Measurements from ENCODE around the gene EEF1A2.
A peak's percentile ranks its signal among the peaks of the same experiment; 100 is the strongest.
"Not testable (repeated sequence)": the region's sequence is repeated elsewhere in the genome, so short reads cannot be mapped to it uniquely, and the experiment has no call there.

The EEF1A2 gene

GRCh38 chr20:63519668-63520503, 21.0 kb upstream of the EEF1A2 start:
- Mint-ChIP-seq H3K27me3 (peaks cover 0 to 4% of the 10 kb centered on the region in 2 donors), H3K4me1 (peaks cover 16 to 38% of the 10 kb centered on the region in 2 donors), H3K27ac (peak overlapping the region; percentile 31), H3K9me3 (peaks cover 5 to 8% of the 10 kb centered on the region in 2 donors), H3K4me3 (peak overlapping the region; percentile 77 to 87), H3K36me3 (peaks cover 20 to 30% of the 10 kb centered on the region in 2 donors)
- ATAC-seq (replicated peaks) (peak; percentile 54 to 62), DNase-seq (no peak)

DNA sequence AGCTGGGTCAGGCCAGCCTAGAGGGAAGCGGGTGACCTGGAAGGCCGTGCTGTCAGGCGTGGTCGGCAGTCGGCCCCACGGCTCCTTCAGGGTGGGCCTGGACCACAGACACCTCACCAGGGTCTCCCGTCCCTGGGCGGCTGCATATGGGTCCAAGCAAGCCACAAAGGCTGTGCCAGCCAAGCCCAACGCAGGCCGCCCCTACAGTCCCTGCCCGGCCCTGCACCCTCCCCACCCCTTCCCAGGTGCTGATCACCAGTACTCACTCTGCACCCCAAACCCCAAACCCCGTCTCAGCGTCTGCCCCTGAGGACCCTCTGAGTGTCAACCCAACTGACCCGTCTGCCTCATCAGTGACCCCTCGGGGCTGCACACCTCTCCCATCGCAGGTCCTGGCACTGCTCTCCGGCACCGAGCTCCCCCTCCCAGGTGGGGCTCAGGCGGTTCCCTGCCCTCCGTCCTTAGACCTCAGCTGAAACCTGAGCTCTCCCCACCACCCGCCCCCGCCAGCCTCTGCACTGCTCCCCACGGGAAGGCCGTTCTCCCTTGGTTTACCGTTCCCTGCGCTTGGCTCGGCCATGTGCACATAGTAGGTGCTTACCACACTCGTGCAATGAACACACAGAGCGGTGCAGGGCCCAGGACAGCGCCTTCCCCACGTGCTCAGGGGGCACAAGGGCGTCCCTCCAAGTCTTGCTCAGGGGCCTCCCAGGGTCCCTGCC, 20.2 kb upstream of the EEF1A2 start:
- peaks cover 15 to 30% of the 10 kb centered on the region in 2 donors for H3K4me1 Mint-ChIP-seq
- H3K27me3 Mint-ChIP-seq, result peaks cover 0 to 4% of the 10 kb centered on the region in 2 donors
- H3K27ac Mint-ChIP-seq, result peak overlapping the region; percentile 25
- ATAC-seq (replicated peaks) (no peak), DNase-seq (no peak)
- peaks cover 8 to 10% of the 10 kb centered on the region in 2 donors for H3K9me3 Mint-ChIP-seq
- H3K4me3 Mint-ChIP-seq, result peak overlapping the region; percentile 77 to 87
- peaks cover 18 to 29% of the 10 kb centered on the region in 2 donors for H3K36me3 Mint-ChIP-seq

GRCh38 chr20:63518351-63518861, 19.5 kb upstream of the EEF1A2 start:
- Mint-ChIP-seq H3K4me1 (peaks cover 12 to 24% of the 10 kb centered on the region in 2 donors), H3K36me3 (peaks cover 11 to 23% of the 10 kb centered on the region in 2 donors), H3K27ac (no peak overlapping the region), H3K27me3 (peaks cover 3 to 6% of the 10 kb centered on the region in 2 donors), H3K9me3 (peaks cover 4 to 6% of the 10 kb centered on the region in 2 donors), H3K4me3 (no peak overlapping the region)
- ATAC-seq (replicated peaks) (no peak), DNase-seq (no peak)

DNA sequence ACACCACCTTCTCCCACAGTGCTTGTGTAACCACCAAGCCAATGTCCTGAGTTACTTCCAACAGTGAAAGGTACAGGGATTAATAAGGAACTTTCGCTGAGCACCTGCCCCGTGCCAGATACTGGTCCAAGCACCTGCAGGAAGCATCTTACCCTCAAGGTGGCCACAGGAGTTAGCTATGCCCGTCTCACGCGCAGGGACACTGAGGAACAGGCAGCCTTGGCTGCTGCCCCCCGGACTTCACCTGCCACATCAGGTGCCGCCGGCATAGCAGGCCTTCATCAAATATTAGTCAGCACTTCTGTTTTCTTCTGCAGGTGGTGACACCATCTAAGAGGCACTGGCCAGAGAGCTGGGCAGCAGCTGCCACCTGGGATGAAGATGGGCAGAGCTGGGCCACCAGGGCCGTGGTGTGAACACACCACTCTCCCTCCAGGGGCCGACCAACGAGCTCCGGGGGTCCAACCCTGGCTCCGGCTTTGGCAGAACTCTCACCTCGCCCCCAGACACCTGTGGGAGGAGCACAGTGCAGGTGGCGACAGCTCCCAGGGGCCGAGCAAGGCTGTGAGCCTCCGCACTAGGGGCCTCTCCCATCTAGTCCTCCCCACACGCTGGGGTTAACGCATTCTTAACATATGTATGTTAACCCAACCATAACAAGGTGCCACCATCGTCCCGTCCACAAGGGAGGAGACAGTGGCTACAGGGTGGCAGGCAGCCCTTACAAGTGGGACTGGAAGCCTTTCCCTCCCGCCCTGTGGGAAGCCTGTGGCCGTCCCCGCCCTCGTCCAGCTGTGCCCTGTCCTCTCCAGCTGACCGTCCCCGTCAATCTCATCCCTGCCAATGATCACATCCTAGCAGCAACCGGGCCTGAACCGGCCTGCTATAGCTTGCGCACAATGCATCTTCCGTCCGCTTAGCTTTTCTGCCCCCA, 18.8 kb upstream of the EEF1A2 start:
- no peak overlapping the region for H3K27ac Mint-ChIP-seq
- H3K9me3 Mint-ChIP-seq, result peaks cover 4 to 6% of the 10 kb centered on the region in 2 donors
- no peak overlapping the region for H3K4me3 Mint-ChIP-seq
- ATAC-seq (replicated peaks) (no peak), DNase-seq (no peak)
- peaks cover 11 to 21% of the 10 kb centered on the region in 2 donors for H3K4me1 Mint-ChIP-seq
- H3K36me3 Mint-ChIP-seq, result peaks cover 5 to 22% of the 10 kb centered on the region in 2 donors
- H3K27me3 Mint-ChIP-seq, result peaks cover 10 to 14% of the 10 kb centered on the region in 2 donors

DNA sequence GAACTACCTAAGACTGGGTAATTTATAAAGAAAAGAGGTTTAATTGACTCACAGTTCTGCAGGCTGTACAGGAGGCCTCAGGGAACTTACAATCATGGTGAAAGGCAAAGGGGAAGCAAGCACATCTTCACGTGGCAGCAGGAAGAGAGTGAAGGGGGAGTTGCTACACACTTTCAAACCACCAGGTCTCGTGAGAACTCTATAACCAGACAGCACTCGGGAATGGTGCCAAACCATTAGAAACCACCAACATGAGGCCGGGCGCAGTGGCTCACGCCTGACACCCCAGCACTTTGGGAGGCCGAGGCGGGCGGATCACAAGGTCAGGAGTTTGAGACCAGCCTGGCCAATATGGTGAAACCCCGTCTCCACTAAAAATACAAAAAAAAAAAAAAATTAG, 15.6 kb upstream of the EEF1A2 start:
- Mint-ChIP-seq H3K36me3 (peaks cover 2 to 11% of the 10 kb centered on the region in 2 donors), H3K27me3 (peaks cover 28 to 33% of the 10 kb centered on the region in 2 donors)
- not testable (repeated sequence) for H3K4me1 Mint-ChIP-seq, DNase-seq, H3K9me3 Mint-ChIP-seq, H3K4me3 Mint-ChIP-seq, H3K27ac Mint-ChIP-seq
- peak; percentile 27 to 38 for ATAC-seq (replicated peaks)

DNA sequence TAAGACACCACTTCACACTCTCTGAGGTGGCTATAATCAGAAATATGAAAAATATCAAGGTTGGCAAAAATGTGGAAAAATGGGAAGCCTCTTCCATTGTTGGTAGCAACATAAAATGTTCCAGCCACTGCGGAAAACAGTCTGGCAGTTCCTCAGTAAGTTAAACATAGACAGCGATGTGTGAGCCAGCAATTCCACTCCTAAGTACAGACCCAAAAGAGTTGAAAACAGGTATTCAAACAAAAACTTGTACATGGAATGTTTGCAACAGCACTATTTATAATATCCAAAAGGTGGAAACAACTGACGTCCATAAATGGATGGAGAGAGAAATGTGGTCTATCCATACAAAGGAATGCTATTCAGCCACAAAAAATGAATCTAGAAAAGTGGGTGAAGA, 14.3 kb upstream of the EEF1A2 start:
- no peak overlapping the region for H3K4me3 Mint-ChIP-seq
- H3K27ac Mint-ChIP-seq, result no peak overlapping the region
- peaks cover 4% of the 10 kb centered on the region in 2 donors for H3K9me3 Mint-ChIP-seq
- peaks cover 38 to 43% of the 10 kb centered on the region in 2 donors for H3K27me3 Mint-ChIP-seq
- DNase-seq, result no peak
- no peak for ATAC-seq (replicated peaks)
- peaks cover 2 to 11% of the 10 kb centered on the region in 2 donors for H3K36me3 Mint-ChIP-seq
- peaks cover 0 to 3% of the 10 kb centered on the region in 2 donors for H3K4me1 Mint-ChIP-seq

GRCh38 chr20:63509088-63509564, 10.2 kb upstream of the EEF1A2 start:
- no peak overlapping the region for H3K4me3 Mint-ChIP-seq
- peaks cover 44 to 66% of the 10 kb centered on the region in 2 donors for H3K27me3 Mint-ChIP-seq
- ATAC-seq (replicated peaks), result no peak
- no peak overlapping the region for H3K27ac Mint-ChIP-seq
- H3K36me3 Mint-ChIP-seq, result peaks cover 0 to 11% of the 10 kb centered on the region in 2 donors
- no peak for DNase-seq
- peaks cover 0 to 2% of the 10 kb centered on the region in 2 donors for H3K4me1 Mint-ChIP-seq
- H3K9me3 Mint-ChIP-seq, result peaks cover 4 to 10% of the 10 kb centered on the region in 2 donors

- Mint-ChIP-seq H3K36me3 (peaks cover 0 to 8% of the 10 kb centered on the region in 2 donors), H3K27me3 (peaks cover 45 to 61% of the 10 kb centered on the region in 2 donors), H3K9me3 (peaks cover 4 to 10% of the 10 kb centered on the region in 2 donors), H3K4me1 (peaks cover 0 to 2% of the 10 kb centered on the region in 2 donors), H3K4me3 (no peak overlapping the region), H3K27ac (no peak overlapping the region)
- no peak for ATAC-seq (replicated peaks)
- no peak for DNase-seq
Observed at GRCh38 chr20:63508072-63508768, 9.3 kb upstream of the EEF1A2 start.

DNA sequence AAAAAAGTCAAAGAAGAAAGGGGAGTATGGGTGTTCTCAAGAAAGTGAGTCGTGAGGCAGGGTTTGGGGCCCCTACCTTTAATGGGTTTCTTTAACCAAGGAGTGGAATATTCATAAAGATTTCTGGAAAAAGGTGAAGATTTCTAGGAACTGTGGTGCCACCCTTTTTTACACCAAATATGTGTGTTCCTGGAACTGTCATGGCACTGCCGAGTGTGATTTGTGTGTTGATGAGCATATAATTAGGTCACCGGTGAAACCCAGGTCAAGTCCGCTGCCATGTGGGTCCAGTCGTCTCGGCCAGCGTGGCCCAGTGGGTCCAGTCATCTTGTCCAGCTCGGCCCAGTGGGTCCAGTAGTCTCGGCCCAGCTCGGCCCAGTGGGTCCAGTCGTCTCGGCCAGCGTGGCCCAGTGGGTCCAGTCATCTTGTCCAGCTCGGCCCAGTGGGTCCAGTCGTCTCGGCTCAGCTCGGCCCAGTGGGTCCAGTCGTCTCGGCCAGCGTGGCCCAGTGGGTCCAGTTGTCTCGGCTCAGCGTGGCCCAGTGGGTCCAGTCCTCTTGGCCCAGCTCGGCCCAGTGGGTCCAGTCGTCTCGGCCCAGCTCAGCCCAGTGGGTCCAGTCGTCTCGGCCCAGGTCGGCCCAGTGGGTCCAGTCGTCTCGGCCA, 8.3 kb upstream of the EEF1A2 start:
- Mint-ChIP-seq H3K9me3 (peaks cover 4 to 10% of the 10 kb centered on the region in 2 donors), H3K4me1 (peaks cover 0 to 2% of the 10 kb centered on the region in 2 donors), H3K27ac (no peak overlapping the region), H3K4me3 (no peak overlapping the region), H3K27me3 (peaks cover 37 to 52% of the 10 kb centered on the region in 2 donors), H3K36me3 (peaks cover 0 to 3% of the 10 kb centered on the region in 2 donors)
- DNase-seq (no peak), ATAC-seq (replicated peaks) (no peak)

GRCh38 chr20:63505723-63506122, 6.8 kb upstream of the EEF1A2 start:
- Mint-ChIP-seq H3K4me1 (peaks cover 0 to 2% of the 10 kb centered on the region in 2 donors), H3K4me3 (no peak overlapping the region), H3K9me3 (peaks cover 4 to 10% of the 10 kb centered on the region in 2 donors), H3K27me3 (peaks cover 30 to 43% of the 10 kb centered on the region in 2 donors), H3K27ac (no peak overlapping the region), H3K36me3 (peaks cover 0 to 3% of the 10 kb centered on the region in 2 donors)
- ATAC-seq (replicated peaks) (no peak), DNase-seq (no peak)

- H3K36me3 Mint-ChIP-seq, result peaks cover 0 to 3% of the 10 kb centered on the region in 2 donors
- peaks cover 4 to 10% of the 10 kb centered on the region in 2 donors for H3K9me3 Mint-ChIP-seq
- no peak for DNase-seq
- H3K4me1 Mint-ChIP-seq, result peaks cover 0 to 2% of the 10 kb centered on the region in 2 donors
- H3K4me3 Mint-ChIP-seq, result no peak overlapping the region
- H3K27ac Mint-ChIP-seq, result no peak overlapping the region
- ATAC-seq (replicated peaks), result no peak
- peaks cover 30 to 40% of the 10 kb centered on the region in 2 donors for H3K27me3 Mint-ChIP-seq
Observed at GRCh38 chr20:63505281-63505680, 6.4 kb upstream of the EEF1A2 start.

DNA sequence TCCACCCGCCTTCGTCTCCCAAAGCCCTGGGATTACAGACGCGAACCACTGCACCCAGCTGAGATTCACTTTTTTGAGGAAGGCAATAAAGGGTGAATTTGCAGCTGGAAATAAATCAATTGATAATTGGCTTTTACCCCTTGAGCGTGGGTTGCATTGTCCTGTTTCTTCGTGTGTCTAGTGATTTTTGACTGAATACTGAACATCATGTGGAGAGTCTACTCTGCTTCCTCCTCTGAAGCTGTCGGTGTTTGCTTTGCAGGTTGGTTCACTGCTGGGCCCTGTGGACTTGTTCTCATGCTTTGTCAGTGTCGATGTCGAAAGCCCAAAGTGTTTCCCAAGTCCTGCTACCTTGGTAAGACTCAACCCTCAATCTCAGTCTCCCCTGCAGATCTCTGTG, 5.8 kb upstream of the EEF1A2 start:
- Mint-ChIP-seq H3K4me3 (no peak overlapping the region), H3K4me1 (peaks cover 0 to 2% of the 10 kb centered on the region in 2 donors), H3K36me3 (peaks cover 0 to 3% of the 10 kb centered on the region in 2 donors), H3K27ac (no peak overlapping the region), H3K27me3 (peaks cover 26 to 33% of the 10 kb centered on the region in 2 donors), H3K9me3 (peaks cover 4 to 10% of the 10 kb centered on the region in 2 donors)
- DNase-seq, result no peak
- ATAC-seq (replicated peaks), result no peak

All from stimulated activated naive B cell treated with anti-CD40 and anti-IgM and Interleukin-4, amounts not matched to agents 10 μg/mL and 1 μg/mL and 100 μg/mL, for 72 hours (primary cell).